SIG-M5 treated with dmso at 0.1 percent for 504 hours (cell line): ENCODE results near the gene RPH3AL.
"Not testable (repeated sequence)": the region's sequence is repeated elsewhere in the genome, so short reads cannot be mapped to it uniquely, and the experiment has no call there.

Experiments
- DNase-seq: peaks from one replicate; lab custom pipeline; 2025; ENCODE audit not compliant: unreplicated experiment; lab: John Stamatoyannopoulos, UW

RPH3AL gene

DNA sequence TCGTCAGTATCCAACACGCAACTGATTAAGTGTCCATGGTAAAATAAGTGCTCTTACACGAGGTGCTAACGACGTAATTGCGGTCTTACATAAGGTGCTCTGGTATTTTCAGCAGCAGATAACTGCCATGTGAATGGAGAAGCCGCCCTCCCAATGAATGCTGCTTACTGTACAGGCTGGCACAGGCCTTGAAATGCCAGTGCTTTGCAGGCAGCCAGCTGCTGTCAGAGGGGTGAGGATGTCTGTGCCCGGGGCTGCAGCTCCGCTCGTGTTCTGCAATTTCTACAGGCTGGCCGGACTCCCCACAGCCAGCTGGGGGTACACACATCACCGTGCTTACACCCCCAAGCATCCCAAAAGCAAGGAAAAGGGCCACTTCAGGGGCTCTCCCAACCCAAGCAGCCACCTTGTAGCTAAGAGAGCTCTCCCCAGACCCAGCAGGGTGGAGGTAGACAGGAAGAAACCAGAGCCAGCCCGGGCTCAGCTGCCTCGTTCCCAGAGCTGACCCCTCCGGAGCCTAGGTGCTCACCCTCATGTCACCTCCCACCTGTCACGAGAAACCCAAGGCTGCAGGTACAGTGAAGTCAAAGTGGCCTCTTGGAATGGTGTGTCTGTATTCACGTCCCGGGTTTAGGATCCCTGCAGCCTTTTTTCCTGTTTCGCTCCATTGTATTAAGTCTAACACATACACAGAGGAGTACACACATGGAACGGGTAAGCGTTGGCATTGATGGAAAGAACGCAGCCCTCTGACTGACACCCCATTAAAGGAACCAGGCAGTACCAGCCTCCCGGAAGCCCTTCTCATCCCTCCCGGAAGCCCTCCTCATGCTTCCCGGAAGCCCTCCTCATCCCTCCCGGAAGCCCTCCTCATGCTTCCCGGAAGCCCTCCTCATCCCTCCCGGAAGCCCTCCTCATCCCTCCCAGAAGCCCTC lies 27.2 kb upstream of the RPH3AL start:
- no peak for DNase-seq

DNA sequence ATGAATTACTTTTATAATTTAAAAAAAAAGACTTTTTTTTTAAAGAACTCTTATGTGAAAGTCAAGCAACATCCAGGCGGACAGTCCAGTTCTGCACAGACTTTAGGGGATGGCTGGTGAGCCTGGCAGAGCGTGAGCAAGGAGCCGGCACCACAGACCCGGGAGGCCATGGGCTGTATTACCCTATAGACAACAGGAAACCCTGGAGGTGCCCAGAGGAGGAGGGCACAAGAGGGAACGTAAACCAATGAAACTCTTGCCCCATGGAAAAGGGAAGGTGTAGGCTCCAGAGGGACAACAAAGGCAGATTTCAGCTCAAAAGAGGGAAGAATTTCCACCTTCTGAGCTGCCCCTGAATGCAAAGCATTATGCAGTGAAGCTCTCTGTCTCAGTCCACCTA lies 25.5 kb upstream of the RPH3AL start:
- DNase-seq: no peak

GRCh38 chr17:376936-377863 lies 24.6 kb upstream of the RPH3AL start:
- no peak for DNase-seq

DNA sequence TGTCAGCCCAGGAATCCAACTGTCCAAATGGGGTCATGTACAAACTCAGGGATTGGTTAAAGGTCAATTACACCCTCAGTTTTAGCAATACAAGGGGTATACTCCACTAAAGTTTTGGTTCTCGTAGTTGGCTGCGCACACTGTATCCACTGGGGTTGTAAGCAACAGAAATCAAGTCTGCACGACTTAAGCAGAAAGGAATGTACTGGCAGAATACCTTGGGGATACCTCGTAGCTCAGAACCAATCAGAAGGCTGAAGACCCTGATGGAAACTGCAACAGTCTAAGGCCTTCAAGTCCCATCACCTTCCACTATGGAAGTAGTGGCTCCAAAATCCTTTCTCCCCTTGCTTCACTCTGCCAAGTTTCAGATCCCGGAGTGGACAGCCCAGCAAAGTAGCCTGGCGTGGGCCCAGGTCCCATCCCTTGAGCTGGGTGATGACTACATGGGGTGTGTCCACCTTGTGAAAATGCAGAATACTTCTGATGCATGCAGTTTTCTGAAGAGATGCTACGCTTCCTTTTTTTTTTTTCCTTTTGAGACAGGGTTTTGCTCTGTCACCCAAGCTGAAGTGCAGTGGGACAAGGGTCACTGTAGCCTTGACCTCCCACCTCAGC lies 21.1 kb upstream of the RPH3AL start:
- DNase-seq: no peak

- DNase-seq: no peak
These were observed 19.8 kb upstream of the RPH3AL start for GRCh38 chr17:372157-373152.

- DNase-seq: no peak
These were observed 19.0 kb upstream of the RPH3AL start for GRCh38 chr17:371583-371982.

DNA sequence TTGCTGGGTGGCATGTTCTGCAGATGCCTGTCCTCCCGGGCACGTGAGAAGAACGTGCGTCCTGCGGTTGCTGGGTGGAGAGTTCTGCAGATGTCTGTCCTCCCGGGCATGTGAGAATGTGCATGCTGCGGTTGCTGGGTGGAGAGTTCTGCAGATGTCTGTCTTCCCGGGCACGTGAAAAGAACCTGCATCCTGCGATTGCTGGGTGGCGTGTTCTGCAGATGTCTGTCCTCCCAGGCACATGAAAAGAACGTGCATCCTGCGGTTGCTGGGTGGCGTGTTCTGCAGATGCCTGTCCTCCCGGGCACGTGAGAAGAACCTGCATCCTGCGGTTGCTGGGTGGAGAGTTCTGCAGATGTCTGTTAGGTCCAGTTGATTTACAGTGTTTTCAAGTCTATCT lies 15.0 kb upstream of the RPH3AL start:
- not testable (repeated sequence) for DNase-seq

GRCh38 chr17:366657-367615 lies 14.3 kb upstream of the RPH3AL start:
- DNase-seq: not testable (repeated sequence)

GRCh38 chr17:364766-365165 lies 12.2 kb upstream of the RPH3AL start:
- DNase-seq: no peak

DNA sequence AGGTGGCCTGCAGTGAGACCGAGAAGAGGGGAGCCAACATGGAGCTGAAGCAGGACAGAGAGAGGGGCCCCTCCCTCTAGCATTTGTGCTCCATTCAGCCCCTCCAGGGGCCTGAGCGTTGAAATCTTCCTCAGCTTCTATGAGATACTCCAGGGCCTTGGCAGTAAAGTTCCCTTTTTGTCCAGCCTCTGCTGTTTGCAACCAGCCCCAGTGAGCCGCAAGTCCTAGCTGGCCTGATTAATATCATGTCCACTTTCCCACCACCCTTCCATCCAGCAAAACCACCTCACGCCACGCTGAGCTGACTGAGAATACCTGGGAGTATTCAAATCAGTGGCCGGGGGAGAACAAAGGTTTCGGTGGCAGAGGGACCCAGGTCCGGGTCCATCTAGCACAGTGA lies 11.7 kb upstream of the RPH3AL start:
- DNase-seq: no peak

DNA sequence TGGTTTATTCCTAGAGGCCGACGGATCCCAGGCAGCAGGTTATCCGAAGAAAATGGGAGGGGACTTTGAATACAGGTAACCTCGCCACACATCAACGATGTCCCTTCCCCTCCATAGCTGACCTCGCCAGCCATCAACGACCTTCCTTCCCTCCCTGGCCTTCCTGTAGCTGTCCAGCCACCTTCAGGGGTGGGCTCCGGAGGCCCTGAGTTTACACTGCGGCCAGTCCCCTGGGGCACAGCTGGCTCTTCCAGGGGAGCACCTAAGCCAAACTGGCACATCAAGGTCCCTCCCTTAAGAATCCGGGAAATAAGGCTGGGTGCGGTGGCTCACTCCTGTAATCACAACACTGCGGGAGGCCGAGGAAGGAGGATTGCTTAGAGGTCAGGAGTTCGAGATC lies 10.1 kb upstream of the RPH3AL start:
- DNase-seq: no peak

DNA sequence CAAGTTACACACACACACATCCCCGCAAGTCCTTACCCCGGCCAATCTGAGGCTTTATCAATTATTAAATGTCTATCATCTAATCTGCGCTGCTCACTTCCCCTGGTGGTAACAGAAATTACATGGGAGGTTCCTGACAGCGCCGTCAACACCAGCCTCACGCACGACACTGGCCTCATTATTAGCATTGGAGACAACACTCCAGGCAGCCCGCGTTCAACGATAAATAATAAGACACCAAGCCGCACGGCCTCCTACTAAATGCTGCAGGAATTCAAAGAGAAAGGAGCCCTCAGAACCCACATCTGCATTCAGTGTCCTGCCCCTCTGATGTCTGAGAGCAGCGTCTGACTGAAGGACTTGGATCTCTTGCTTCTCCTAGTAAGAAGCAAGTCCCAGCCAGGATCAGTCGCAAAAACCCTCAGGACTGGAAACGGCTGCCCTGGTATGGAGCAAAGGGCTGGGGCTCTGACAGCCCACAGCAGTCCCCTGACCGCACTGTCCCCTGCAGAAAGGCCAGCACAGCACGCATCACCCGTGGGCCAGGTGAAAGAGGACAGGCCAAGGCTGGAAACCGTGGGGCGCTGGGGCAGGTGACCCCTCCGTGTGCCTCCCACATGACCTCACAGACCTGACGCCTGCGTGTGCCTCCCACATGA lies 7.6 kb upstream of the RPH3AL start:
- no peak for DNase-seq

DNA sequence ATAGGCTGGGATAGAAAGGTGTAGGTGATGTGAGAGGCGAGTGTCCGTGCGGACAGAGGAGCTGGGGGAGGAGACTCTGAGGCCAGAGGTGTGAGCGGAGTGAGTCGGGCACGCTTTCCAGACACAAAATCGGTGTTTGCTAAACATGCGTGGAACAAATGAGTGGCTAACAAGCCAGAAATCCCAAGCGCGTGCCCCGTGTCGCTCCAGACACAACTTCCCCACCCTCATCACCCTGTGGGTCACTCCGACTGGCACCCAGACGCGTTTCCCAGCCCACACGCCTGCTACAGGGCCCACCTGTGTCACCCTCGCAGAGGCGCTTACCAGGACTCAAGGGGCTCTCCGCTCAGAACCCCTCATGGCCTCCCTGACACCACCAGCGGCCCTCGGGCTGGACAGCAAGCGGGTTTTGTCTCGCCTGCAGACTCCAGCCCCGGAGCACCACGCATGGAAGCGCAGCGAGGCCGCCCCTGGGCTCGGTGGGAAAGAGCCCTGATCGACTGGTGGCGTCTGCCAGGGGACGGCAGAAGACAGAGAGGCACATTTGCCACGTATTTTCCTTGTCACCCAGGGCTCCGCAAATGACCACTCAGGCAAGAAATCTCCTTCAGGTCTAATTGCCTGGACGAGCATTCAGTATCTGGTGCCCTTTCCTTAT lies 6.0 kb upstream of the RPH3AL start:
- DNase-seq: no peak

- DNase-seq: no peak
These were observed 5.0 kb upstream of the RPH3AL start for GRCh38 chr17:357644-358043.

DNA sequence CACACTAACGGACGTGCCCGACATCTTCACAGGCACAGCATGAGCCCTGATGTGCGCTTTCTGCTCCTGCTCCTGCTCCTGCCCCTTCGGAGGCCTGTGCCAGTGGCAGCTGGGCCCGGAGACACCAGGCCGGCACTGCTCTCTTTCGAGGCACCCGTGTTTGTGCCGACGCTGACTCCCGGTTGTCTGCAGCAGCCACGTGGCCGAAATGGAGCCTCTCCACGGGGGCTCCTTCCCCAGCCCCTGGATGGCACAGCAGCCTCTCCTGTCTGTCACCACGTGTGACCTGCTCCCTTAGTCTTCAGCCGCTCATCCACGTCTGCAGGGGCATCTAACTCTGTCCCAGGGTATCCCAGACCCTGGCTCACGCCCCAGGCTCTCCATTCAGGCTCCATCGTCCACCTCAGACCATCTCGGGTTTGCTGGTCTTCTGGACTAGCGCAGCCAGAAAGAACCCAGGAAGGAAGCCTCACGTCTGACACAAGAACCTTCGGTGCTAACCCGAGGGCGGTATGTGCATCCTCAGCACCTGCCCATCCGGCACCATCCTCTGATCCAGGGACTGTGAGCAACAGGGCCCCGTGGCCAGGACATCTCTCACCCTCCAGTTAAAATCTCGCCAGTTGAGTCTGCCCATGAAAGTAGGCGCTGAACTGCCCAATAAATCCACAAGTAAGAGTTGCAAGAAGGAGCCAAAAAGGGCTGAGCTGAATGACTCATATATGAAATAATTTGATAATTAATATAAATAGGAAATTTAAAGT lies 4.2 kb upstream of the RPH3AL start:
- no peak for DNase-seq

- no peak for DNase-seq
These were observed 2.3 kb upstream of the RPH3AL start for GRCh38 chr17:354651-355556.
